ENCODE results near the gene IDH3B.
"Not testable (repeated sequence)": the region's sequence is repeated elsewhere in the genome, so short reads cannot be mapped to it uniquely, and the experiment has no call there.

The IDH3B gene

DNA sequence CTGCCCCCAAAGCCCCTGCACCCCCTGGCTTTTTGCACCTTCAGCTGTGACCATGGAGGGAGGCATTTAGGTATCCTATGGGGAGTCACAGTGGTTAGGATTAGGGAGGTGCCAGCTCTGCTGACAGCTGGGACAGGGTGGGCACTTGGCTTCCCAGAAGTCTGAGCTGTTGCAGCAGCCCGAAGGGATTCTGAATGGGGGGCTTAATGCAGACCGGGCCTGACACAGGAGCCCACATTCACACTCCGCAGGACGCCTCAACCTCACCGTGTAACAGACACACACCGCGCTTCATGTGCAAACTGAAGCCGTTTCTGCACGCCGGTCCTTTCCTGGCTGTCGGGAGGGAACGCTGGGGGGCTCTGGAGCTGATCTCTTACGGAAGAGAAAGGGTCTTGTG is 30.5 kb upstream of the IDH3B start:
- DNase-seq (ENCODE audit: low read depth) = no peak

DNA sequence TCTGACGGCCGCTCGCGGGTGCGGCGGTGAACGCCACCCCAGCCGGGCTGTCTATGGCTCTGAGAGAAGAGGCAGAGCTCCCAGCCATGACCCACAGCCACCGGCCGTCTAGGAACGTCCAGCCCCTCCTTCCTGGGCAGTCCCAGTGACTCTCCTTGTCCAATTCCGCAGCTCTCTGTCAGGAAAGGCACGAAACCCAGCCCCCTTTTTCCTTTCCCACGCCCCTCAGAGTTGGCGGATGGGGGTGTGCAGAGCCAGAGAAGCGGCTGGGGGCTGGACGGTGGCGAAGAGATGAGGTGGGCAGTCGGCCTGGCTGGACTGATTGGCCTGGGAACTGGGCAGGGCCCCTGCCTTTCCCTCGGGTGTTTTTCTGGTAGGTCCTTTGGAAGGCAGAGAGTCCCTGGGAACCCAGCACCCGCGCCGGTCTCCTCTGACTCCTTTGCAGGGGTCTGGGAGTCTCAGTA is 30.0 kb upstream of the IDH3B start:
- DNase-seq (ENCODE audit: low read depth) = no peak

DNA sequence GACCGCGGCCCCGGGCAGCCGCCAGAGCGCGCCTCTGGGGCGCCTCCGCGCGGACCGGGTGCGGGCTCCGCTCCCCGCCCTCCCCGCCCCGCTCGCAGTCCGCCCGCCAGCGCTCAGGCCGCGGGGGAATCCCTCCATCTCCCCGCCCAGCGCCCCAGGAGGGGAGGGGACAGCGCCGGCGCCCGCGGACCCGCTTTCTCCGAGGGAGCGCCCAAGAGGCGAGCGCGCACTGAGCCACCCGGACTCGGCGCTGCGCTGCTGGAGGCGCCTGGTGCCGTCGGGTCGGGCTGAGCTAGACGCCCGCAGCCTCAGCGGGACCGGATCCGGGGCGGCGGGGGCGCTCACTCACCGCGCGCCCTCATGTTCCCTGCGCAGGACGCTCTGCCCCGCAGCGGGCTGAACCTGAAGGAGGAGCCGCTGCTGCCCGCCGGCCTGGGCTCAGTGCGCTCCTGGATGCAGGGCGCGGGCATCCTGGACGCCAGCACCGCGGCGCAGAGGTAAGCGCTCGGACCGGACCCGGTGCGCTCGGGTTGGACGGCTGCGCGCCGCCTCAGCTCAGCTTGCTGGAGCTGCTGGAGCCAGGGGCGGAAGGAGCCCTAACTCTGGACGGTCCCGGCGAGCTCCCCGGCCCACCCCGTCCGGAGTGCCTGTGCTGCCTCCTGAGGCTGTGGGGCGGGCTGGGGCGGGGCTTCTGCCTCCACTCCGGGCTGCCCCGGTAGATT is 29.4 kb upstream of the IDH3B start:
- no peak for DNase-seq (ENCODE audit: low read depth)

DNA sequence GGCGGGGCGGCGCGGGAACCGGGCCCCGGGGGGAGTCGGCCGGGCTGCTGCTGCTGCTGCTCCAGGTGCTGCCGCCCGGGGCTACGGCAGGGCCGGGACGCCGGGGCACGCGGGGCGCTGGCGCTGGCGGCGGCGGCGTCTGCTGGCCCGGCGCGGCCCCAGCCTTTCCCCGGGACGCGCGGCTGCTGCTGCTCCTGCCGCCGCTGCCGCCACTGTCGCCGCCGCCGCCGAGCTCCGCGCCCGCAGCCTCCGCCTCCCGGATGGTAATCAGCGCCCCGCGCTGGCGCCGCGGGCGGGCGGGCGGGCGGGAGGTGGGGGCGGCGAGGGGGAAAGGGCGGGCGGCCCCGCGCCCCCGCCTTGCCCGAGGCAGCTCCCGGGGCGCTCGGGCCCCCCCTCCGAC is 28.9 kb upstream of the IDH3B start:
- no peak for DNase-seq (ENCODE audit: low read depth)

DNA sequence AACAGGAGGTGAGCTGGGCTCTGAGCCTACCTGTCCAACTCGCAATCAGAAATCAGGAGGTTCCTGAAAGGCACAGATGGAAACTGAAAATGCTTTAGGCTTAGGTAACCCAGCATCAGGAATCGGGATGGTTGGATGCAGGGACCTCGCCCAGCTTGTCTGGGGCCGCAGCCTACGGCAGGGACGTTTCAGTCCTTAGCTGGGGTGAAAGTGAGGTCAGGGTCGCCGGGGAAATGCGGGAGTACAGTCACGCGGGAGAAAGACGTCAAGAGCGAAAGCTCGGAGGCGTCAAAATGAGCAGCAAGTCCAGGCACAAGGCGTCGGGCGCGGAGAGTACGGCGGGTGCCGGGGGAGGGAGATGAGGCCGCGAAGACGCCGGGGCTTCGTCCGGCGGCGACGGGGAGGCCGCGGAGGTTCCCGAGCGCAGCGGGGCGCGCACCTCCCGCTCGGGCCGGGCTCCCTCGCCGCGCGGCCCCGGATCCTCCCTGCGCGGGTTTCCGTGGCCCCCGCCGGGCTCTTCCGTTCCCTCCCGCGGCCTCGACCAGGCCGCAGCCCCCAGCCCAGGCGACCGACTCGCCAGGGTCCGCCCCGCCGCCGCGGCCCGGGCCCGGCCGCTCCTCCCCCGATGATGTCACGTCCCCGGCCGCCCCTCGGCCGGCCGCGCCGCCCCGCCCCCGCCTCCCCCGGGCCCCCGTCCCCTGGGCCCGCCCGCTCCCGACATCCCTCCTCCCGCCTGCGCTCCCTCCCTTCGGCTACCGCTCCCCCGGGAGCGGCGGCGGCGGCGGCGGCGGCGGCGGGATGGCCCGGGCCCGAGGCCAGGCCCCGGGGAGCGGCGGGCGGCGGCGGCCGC is 28.2 kb upstream of the IDH3B start, which contains the start of gene EBF4:
Gene EBF4, plus strand, starts transcription at position 745 of the 850 bp plus-strand sequence. CDS start 866 bp downstream, outside the sequence.
- DNase-seq (ENCODE audit: low read depth) = no peak

DNA sequence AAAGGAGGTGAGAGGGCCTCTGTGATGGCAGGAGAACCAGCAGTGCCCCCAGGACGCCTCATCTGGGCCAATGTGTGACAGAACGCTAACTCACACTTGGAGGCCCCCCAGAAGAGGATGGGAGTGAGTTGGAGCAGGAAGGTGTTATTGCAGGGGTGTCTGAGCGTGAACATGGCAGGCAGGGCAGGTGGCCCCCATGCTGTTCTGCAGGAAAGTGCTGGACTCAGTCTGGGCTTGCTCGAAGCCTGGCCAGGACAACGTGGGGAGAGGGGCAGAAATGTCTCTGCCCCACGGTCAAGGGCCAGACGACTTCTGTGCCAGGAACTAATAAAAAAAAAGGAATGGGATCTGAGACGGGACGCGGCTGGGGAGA is 27.6 kb upstream of the IDH3B start:
- no peak for DNase-seq (ENCODE audit: low read depth)

DNA sequence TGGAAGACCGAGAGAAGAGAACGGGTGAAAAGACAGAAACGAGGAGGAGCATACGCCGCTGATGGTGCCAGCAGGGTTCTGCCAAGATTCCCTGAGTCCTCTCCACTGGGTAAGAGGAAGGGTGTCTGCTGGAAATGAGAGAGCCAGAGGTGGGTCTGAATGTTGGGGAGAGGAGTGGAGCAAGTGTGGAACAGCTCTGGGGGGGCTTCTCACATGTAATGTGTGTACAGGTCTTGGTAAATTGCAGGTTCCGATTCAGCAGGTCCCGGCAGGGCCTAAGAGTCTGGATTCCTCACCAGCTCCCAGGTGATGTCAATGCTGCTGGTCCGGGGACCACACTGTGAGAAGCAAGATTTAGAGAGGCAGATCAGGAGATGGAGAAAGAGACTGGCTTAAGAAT is 27.1 kb upstream of the IDH3B start:
- no peak for DNase-seq (ENCODE audit: low read depth)

DNA sequence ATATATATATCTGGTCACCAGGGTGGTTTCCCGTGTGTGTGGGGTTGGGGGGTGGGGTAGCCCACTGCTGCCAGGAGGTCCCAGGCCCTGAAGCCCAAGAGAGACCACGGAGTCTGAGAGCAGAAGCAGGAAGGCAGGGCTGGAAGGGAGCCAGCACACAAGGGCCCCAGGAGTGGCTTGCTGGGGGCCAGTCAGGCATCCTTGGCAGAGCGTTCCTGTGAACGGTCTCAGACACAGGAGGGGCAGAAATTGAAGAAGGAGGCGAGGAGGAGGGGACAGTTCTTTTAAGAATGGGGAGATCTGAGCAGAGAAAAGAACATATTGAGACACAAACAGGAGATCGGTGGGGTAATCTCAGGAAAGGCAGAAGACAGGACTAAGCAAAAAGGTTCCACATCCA is 26.7 kb upstream of the IDH3B start:
- DNase-seq (ENCODE audit: low read depth) = no peak

DNA sequence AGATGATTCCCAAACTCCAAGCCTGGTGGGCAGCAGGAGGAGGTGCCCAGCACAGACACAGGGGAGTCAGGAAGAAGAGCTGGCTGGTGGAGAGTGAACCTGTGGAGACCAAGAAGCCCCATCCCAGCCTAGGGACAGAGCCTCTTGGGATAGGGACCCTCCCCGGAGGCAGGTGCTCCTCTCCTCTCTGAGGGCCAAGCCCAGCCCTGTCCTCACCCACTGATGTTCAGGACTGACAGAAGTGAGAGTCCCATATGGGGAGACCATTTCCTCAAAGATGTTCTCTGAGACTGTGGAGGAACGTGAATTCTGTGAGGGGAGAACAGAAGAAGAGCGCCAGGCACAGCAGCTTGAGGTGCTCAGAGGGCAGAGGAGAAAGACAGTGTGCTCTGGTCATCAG is 26.2 kb upstream of the IDH3B start:
- no peak for DNase-seq (ENCODE audit: low read depth)

DNA sequence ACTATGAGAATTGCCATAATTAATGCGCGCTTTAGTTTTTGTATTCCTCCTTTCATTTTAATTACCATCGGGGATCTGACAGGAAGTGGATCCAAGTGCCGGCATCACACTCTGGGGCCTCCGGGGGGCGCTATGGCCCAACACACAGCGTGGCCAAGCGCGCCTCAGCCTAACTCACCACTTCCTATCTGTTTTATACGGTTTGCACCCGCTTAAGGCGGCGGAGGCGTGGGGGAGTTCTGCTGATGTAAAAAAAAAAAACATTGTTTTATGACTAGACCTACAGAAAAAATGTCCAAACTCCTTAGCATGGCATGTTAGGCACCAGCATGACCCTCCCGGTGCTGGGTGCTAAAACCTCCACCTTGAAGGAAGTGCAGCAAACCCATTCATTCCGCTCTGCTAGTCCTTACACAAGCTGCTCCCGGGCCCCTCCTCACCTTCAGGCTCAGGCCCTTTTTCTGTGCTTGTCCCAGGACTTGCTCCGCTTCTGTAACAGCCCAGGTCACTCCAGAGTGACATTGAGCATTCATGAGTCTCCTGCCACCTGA is 24.1 kb upstream of the IDH3B start:
- peak; percentile 84 for DNase-seq (ENCODE audit: low read depth)

DNA sequence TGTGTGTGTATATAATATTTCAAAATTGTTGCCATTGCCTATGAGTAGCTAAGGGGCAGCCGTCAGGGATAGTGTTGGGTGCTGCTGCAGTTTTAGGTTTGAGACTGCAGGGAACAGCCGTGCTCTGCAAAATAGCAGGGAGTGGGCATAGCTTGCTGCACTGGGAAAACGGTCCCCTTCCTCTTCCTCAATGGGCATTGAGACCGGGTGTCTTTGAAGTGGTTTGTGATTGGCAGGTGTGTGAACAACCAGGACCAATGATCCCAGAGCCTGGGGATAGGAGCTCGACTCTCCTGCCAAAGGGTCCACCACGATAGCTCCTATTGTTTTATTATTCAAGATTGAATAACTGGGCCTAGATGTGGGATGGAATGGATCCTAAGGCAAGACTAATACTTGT is 23.5 kb upstream of the IDH3B start:
- DNase-seq (ENCODE audit: low read depth) = no peak

DNA sequence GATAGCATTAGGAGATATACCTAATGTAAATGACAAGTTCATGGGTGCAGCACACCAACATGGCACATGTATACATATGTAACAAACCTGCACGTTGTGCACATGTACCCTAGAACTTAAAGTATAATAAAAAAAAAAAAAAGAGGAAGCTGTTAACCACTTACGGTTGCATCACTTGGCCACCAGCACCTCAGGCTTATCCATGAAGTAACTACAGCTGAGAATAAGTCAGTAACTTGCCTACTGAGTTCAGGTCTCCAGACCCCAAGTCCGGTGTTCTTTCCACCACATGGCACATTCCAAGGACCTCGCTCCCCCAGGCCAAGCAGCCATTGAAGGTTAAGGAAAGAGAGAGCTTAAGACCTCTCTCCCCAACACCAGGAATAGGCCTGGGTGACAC is 20.8 kb upstream of the IDH3B start:
- not testable (repeated sequence) for DNase-seq (ENCODE audit: low read depth)

DNA sequence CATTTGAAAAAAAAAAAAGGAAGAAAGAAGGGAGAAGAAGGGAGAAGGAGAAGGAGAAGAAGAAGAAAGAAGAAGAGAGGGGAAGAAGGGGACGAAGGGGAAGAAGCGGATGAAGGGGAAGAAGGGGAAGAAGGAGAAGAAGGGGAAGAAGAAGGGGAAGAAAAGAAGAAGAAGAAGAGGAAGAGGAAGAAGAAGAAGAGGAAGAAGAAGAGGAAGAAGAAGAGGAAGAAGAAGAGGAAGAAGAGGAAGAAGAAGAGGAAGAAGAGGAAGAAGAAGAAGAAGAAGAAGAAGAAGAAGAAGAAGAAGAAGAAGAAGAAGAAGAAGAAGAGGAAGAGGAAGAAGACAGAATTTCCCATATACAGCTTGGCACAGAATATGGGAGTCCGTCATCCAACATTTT is 18.0 kb upstream of the IDH3B start:
- not testable (repeated sequence) for DNase-seq (ENCODE audit: low read depth)

DNA sequence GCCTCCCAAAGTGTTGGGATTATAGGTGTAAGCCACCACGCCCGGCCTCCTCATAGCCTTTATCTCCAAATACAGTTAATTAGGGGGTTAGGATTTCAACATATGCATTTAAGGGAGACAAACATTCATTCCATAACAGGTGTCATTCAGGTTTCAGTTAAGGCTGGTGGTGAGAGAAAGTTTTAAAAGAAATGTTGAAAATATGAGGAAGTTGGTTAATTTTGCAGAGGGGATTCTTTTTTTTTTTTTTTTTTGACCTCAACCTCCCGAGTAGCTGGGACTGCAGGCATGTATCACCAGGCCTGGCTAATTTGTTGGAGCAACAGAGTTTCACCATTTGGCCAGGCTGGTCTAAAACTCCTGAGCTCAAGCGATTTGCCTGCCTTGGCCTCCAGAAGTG is 16.0 kb upstream of the IDH3B start:
- DNase-seq (ENCODE audit: low read depth) = no peak

DNA sequence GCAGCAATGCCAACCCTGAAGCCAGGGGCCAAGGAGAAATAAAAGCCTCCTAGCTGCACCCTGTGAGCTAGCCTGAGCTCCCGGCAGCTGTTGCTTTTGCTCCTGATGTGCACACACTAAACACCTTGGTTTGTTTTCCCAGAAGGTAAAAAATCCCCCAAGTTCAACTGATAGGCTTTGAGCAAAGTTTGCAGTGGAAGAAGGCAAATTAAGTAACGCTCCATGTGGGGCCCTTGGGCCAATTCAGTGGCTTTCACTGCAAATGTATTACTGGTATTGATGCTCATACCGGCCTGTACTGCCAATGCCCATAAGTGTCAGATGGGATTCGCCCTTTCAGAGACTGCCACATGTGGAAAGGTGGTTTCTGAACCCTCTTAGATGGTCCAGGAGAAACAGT is 9.4 kb upstream of the IDH3B start:
- no peak for DNase-seq (ENCODE audit: low read depth)

DNA sequence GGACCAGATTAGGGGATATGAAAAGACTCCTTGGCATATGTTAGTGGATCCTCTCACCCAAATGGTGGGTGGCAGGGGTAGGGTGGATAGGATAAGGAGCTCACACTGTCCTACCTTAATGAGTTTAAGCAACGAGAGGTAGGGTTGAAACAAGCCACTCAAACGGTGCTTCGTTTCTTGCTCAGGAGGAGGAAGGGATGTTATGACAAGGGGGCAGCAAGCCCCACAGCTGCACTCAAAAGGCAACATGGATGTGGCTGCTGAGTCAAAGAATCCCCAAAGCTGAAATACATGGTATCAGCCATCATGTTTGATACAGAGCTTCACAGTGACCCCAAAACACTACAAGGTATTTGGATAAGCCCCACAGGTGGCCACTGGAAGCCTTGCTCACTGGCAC is 8.4 kb upstream of the IDH3B start:
- no peak for DNase-seq (ENCODE audit: low read depth)

DNA sequence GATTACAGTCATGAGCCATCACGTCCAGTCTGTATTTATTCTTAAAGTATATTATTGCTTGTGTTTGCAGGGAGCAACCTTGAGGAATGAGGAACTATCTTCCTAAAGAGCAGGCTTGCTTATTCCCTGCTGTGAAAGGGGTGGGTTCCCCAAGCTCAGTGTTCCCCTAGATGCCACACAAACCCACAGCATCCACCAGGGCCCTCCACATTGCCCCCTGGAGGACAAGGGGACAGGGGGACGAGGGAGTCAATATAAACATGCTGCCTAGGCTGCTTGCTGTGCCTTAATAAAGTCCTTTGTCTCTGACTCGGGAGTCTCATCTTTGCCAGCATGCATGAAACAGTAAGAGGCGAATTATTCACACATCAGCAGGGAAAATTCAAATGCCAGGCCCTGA is 8.0 kb upstream of the IDH3B start:
- DNase-seq (ENCODE audit: low read depth) = no peak

DNA sequence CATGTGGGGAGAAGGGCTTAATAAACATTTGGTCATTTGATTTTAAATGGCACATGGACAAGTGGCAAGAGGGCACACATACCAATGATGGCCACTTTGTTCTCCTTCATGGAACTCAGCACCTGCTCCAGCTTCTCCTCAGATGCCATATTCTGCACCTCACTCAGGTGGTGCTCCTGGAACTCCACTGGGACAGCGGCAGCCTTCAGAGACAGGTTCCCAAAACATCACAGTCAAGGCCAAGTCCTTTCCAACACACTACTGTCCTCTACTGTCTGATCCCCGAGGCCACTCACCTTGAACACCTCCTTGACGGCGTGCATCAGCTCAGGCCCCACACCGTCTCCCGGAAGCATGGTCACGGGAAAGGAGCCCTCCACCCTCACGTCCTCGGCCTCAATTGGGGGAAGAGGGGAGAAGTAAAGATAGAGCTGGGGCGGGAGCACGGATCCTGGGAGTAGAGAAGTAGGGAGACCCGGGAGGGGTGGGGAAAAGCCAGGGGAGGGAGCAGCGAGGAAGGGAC is 591 bp downstream of the IDH3B start:
- DNase-seq (ENCODE audit: low read depth) = no peak

DNA sequence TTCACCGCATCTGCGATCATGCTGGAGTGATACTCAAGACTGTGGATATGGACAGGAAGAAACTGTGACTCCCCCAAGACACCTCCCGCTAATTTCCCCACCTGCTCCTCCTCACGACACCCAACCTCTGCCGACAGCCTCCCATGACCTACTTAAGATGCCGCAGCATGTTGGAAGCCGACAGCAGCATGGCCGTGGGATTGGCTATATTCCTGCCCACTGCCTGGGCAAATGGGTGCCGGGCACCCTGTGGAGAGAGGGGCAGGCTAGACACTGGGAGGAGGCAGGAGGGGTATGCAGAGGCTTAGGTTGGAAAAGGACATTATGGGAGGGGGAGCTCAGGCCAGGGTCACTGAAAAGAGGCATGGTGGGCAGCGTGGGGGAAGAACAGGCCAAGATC is 4.5 kb downstream of the IDH3B start:
- no peak for DNase-seq (ENCODE audit: low read depth)

DNA sequence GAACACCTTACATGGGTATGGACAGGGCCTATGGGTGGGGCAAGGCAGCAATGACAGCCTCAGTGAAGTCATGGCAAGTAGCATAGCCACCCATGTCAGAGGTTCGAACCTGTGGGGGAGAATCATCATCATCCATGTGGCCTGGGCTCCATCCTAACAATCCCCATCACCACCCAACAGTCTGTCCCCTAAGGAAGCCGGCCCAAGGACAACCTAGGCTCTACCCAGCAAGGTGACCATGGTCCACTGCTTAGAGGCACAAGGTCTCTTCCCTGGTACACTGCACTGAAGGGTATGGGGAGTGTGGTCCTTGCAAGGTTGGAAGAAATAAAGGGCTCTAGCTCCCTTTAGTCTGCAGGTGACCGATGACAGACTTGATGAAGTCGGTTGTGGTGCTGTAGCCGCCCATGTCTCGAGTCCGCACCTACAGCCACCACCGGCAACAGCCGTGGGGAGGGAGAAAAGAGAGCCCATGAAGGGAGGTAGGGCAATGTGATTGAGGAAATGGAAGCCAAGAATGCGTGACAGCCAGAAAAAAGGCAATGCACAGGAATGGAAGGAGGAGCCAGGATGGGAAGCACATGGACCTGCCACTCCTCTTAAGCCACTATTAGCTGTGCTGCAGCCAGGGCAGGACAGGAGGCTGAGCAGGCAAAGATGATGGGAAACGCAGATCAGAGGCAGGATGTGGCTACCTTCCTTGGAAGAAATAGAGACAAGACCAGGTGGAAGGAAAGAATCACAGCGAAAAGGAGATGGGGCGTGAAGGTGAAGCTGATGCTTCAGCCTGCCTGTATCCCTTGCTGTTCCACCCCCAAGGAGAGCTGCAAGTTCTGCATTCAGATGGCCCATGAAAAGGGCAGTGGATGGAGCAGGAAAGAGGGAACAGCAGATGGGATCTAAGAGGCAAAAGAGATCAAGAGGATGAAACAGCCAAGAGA is 5.3 kb downstream of the IDH3B start:
- DNase-seq (ENCODE audit: low read depth) = peak; percentile 54

DNA sequence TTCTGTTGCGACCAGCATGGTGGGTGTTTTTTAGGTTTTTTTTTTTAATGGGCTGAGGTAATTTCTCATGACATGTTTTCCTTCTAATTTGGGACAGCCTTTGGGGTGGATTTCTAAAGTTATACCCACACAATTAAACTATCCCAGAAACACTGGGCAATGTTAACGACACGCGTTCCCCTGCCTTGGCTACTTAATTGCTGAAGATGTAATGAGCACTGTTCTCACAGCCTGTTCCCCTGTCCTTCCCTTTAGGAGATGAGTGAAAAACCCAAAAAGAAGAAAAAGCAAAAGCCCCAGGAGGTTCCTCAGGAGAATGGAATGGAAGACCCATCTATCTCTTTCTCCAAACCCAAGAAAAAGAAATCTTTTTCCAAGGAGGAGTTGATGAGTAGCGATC is 6.3 kb downstream of the IDH3B start:
- no peak for DNase-seq (ENCODE audit: low read depth)

DNA sequence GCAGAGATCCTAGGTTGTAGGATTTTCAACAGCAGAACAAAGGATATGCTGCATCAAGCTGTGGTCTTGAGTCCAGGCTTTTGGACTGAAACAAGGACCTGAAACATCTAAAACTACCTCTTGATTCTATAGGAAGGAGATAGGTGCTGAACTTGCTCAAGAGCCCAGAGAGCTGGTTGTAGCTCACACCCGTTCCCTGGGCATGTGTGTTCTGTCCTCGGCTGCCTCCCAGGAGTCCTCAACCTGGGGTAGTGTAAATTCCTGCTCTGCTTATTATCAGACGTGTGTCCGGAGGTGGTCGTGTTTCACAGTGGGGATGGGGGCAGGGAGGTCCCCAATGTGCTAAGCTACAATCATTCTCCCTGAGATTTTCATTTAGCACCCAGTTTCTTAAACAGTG is 6.8 kb downstream of the IDH3B start:
- DNase-seq (ENCODE audit: low read depth) = no peak
